Upper lobe of right lung (tissue), 1 donor: ENCODE measurements around the gene ANKRD63. TPM values are rescaled to one million over a fixed set of nuclear protein-coding genes. Genes with fewer than 3 reads are reported as not detected.

Source experiments
- ATAC-seq: fragments of 200-7000 bp; cut with Tn5 transposase; one replicate; pipeline ENCODE4 v1.9.1; 2020; ENCODE audit warnings: mild to moderate bottlenecking, moderate library complexity
- DNase-seq: peaks from one replicate; pipeline ENCODE4 v3.0.0-alpha.2; 2020
- H3K27ac ChIP-seq: fragments of 200-600 bp; one replicate; pipeline ENCODE4 v1.8.0; 2022
- H3K27me3 ChIP-seq: fragments of 200-600 bp; one replicate; pipeline ENCODE4 v1.8.0; 2022; ENCODE audit warnings: mild to moderate bottlenecking
- H3K36me3 ChIP-seq: fragments of 200-600 bp; one replicate; pipeline ENCODE4 v1.8.0; 2022
- H3K4me1 ChIP-seq: fragments of 200-600 bp; one replicate; pipeline ENCODE4 v1.8.0; 2022
- H3K4me3 ChIP-seq: fragments of 200-600 bp; one replicate; pipeline ENCODE4 v1.8.0; 2022; ENCODE audit warnings: mild to moderate bottlenecking
- H3K9me3 ChIP-seq: fragments of 200-600 bp; one replicate; pipeline ENCODE4 v1.8.0; 2022
- CTCF ChIP-seq: fragments of 200-600 bp; IDR thresholded peaks from one replicate; pipeline ENCODE4 v1.8.0; 2022; ENCODE audit warnings: antibody characterized with exemption
- intact Hi-C: fragments of 100-400 bp; cut with DNase I; formaldehyde crosslinking; loops from one replicate; pipeline ENCODE4 v1.11.0; 2022
- long read RNA-seq: library from polyadenylated mRNA; unstranded; transcript quantifications from one replicate; pipeline ENCODE4 v2.0.0, GENCODE V29; 2021
- total RNA-seq: library from RNA; stranded (reverse); fragmentation: NEBNext Ultra II Directional; extraction: Animal tissue kit (Norgen Biotek cat#: 25700); gene quantifications from one replicate; pipeline ENCODE4 v1.2.1, GENCODE V29; 2021
- donor health status: DM: no; HTN: yes; CAD: no; lungs with severe emphysema.

The ANKRD63 gene, protein sequence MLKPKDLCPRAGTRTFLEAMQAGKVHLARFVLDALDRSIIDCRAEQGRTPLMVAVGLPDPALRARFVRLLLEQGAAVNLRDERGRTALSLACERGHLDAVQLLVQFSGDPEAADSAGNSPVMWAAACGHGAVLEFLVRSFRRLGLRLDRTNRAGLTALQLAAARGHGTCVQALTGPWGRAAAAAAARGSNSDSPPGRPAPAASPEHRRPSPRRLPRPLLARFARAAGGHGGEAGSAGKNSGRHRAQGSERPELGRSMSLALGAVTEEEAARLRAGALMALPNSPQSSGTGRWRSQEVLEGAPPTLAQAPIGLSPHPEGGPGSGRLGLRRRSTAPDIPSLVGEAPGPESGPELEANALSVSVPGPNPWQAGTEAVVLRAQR
- total RNA-seq = not detected
- long read RNA-seq = 0 reads

GRCh38 chr15:40282869-40283614 lies at the start of gene ANKRD63:
TSS of gene ANKRD63 (minus strand) at chr15:40283064. CDS start at chr15:40282586, 478 bp downstream.
- H3K36me3 ChIP-seq = no peaks in the 10 kb centered on the region
- H3K4me1 ChIP-seq = peaks cover 36% of the 10 kb centered on the region
- ATAC-seq = peak; percentile 34
- H3K4me3 ChIP-seq = peak within 1 kb of the TSS; percentile 46
- peaks cover 53% of the 10 kb centered on the region for H3K27me3 ChIP-seq
- no peak within 1 kb of the TSS for H3K27ac ChIP-seq
- intact Hi-C loops = no loop called here
- TF ChIP-seq CTCF = no peak
- no peaks in the 10 kb centered on the region for H3K9me3 ChIP-seq
- DNase-seq = no peak

GRCh38 chr15:40332113-40332781 lies 49.4 kb upstream of the ANKRD63 start:
- Histone ChIP-seq H3K9me3 (no peaks in the 10 kb centered on the region), H3K27ac (no peak overlapping the region), H3K4me1 (peaks cover 86% of the 10 kb centered on the region), H3K27me3 (no peaks in the 10 kb centered on the region), H3K4me3 (no peak overlapping the region), H3K36me3 (peaks cover 12% of the 10 kb centered on the region)
- ATAC-seq = no peak
- intact Hi-C loops = no loop called here
- no peak for DNase-seq
- no peak for TF ChIP-seq CTCF

- DNase-seq = no peak
- ATAC-seq = no peak
- Histone ChIP-seq H3K9me3 (no peaks in the 10 kb centered on the region), H3K36me3 (peaks cover 6% of the 10 kb centered on the region), H3K27me3 (no peaks in the 10 kb centered on the region), H3K4me1 (peaks cover 88% of the 10 kb centered on the region), H3K4me3 (no peak overlapping the region), H3K27ac (no peak overlapping the region)
- intact Hi-C loops = no loop called here
- TF ChIP-seq CTCF = no peak
These were observed 48.8 kb upstream of the ANKRD63 start for GRCh38 chr15:40331637-40332036.

DNA sequence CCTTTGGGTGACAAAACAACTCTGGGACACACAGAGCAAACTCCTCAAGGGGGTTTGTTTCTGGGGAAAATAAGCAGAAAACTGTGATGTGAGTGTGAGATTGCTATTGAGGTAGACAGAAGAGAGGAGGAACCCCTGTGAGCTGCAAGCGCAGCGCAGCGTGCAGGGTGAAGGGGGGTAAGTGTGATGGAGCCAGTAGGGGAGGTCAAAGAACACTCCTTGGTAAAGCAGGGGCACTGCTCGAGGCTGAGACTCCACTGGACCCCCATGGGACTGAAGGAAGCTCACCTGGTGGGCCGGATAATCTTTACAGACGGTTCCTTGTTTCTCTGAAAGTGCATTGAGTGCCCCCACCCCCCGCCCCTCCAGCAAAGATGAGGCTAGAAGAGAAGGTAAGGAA lies 48.2 kb upstream of the ANKRD63 start:
- ATAC-seq = no peak
- intact Hi-C loops = no loop called here
- no peak for DNase-seq
- Histone ChIP-seq H3K27ac (peak overlapping the region; percentile 63), H3K4me1 (peaks cover 88% of the 10 kb centered on the region), H3K9me3 (no peaks in the 10 kb centered on the region), H3K4me3 (no peak overlapping the region), H3K36me3 (no peaks in the 10 kb centered on the region), H3K27me3 (no peaks in the 10 kb centered on the region)
- no peak for TF ChIP-seq CTCF

DNA sequence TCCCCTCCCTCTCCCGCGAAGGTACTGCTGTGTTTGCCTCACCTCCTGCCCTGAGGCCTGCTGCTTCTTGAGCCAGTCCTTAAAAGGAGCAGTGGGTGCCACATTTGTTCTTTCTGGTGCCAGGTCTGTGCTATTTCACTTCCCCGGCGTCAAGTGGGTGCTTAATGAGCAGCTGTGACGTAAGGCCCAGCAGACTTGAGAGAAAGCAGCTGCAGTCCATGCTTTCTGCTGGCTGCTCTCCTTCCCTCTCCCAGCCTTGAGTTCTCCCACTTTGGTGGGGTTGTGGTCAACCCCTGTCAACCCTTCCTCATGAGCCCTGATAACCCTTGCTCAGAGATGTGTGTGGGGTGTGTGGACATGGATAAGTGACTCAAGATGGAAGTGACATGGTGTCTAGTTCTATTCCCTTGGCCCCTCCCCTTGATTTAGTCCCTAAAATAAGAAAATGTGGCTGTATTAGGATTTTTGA lies 47.5 kb upstream of the ANKRD63 start:
- H3K4me1 ChIP-seq = peaks cover 86% of the 10 kb centered on the region
- H3K27me3 ChIP-seq = no peaks in the 10 kb centered on the region
- intact Hi-C loops = no loop called here
- DNase-seq (peak; percentile 89), ATAC-seq (peak; percentile 79)
- peak overlapping the region; percentile 63 for H3K27ac ChIP-seq
- no peaks in the 10 kb centered on the region for H3K36me3 ChIP-seq
- no peak overlapping the region for H3K4me3 ChIP-seq
- no peaks in the 10 kb centered on the region for H3K9me3 ChIP-seq
- no peak for TF ChIP-seq CTCF
